GM12864 (cell line): ENCODE data around the gene SLX4IP.

Experiments
- DNase-seq: peaks from one replicate; pipeline ENCODE4 v3.0.0-alpha.2; 2011; ENCODE audit warnings: low read depth
- H3K4me3 ChIP-seq: 2 replicates; pipeline ENCODE4 v1.5.1; 2011; ENCODE audit warnings: mild to moderate bottlenecking, low read depth, low read length, control low read depth
- TF ChIP-seq, protein P1 (sequence below): IDR thresholded peaks from 2 replicates; pipeline ENCODE4 v1.5.1; 2011; ENCODE audit warnings: low read depth, mild to moderate bottlenecking, moderate library complexity, low read length, control low read depth, inconsistent platforms; ENCODE audit errors: missing control alignments

The SLX4IP gene

DNA sequence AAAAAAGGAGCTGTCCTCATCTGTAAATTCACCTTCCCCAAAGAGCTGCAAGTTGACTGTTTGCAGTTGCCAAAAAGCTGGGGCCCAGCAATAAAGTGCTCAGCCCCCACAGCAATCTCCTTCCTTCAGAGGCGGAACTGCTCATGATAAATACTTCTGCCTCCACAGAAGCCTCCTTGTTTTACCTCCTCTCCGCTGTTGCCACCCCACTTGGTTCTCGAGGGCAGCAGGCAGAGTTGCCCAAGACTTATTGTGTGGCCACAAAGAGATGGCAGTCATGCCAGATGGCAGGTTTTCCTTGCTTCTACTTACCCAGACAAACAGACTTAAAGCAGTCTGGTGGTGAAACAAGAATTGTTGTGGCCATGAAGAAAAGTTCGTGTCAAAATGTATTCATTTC lies 66.3 kb downstream of the SLX4IP start:
- TF ChIP-seq, protein P1, sequence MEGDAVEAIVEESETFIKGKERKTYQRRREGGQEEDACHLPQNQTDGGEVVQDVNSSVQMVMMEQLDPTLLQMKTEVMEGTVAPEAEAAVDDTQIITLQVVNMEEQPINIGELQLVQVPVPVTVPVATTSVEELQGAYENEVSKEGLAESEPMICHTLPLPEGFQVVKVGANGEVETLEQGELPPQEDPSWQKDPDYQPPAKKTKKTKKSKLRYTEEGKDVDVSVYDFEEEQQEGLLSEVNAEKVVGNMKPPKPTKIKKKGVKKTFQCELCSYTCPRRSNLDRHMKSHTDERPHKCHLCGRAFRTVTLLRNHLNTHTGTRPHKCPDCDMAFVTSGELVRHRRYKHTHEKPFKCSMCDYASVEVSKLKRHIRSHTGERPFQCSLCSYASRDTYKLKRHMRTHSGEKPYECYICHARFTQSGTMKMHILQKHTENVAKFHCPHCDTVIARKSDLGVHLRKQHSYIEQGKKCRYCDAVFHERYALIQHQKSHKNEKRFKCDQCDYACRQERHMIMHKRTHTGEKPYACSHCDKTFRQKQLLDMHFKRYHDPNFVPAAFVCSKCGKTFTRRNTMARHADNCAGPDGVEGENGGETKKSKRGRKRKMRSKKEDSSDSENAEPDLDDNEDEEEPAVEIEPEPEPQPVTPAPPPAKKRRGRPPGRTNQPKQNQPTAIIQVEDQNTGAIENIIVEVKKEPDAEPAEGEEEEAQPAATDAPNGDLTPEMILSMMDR, result no peak
- H3K4me3 ChIP-seq, result no peak overlapping the region
- DNase-seq, result no peak

DNA sequence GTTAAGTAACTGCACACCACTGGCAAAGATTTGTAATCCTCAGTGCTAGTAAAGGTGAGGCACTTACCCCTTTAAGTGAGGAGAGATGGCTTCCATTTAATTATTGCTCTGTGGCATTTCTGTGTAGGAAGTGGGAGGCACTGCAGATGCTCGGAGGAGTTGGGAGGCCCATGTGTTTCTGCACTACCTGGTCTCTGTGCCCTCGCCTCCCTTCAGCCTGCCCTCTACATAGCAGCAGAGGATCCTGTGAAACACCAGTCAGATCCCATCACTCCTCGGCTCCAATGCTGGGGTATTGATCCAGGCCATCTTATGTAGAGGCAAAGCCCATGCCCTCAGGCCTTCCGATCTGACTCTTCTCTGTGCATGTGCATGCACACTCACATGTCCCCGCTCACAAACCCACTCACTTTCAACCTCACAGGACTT lies 67.0 kb downstream of the SLX4IP start:
- DNase-seq, result no peak

DNA sequence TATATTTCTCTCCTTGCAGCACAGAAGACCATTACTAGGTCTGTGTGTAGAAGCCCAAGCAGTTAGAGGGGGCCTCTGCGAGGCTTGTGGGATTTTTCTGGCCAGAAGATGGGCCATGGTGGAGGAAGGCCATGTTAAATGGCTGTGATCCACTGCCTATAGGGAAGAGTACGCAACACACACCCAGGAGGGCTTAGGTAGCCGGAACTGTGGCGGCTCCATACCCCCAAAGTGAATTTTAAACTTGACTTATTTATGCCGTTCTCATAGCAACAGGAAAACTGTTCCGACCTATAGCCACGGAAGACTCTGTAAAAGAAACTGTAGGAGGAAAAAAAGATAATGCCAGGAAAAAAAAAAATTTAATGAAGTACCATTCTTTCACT lies 69.5 kb downstream of the SLX4IP start:
- TF ChIP-seq, protein P1, result no peak
- DNase-seq, result no peak
- no peak overlapping the region for H3K4me3 ChIP-seq

More for the DNA sequence above, 67.0 kb downstream of the SLX4IP start:
- no peak overlapping the region for H3K4me3 ChIP-seq
- TF ChIP-seq, protein P1, result no peak

DNA sequence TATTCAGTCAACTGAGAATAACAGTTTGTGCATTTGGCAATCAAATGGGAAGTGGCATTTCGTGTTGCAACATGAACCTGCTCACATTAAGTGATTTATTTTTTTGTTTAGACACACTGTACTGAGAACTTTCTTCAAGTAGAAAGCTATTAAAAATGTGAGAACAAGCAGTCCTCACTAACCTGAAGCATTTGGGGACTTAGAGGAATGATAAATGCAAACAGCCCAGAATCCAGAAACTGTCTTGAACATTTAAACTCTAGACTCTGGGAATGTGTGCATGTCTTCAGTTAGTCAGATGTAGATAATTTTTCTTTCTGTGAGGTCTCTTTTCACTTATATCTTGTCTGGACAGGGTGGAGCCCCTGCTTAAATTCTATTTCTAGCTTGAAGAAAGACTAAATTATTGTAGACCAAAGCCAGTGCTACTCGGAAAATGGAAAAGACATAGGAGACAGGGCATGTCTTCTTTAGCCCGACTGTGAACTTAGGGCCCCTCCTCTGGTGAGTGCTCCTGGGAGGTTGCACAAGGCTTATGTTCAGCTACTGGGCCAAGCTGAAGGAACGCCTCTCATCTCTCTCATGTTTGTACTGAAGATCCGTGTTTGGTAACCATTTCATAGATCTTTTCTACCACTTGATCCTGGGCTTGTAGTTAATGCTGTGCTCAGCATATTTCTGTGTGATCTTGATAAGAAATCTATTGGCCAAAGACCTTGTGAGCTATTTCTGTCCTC lies 70.1 kb downstream of the SLX4IP start:
- TF ChIP-seq, protein P1, result no peak
- H3K4me3 ChIP-seq, result no peak overlapping the region
- DNase-seq, result no peak

DNA sequence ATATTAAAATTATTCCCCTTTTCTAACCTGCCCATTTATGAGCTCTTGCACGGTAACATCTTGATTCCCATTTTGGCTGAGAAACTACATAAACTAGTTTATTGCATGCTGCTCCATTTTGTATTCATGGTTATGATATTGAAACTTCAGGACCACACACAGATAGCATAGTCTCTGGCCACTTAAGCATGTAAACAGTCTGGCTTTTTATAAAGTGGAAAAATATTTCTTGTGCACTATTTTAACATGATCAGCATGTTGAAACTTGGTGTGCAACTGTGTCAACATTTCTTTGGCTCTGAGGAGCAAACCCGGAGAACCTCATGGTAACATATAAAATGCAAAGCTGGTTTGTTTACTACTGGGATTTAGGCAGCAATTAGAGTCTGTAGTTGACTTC lies 70.7 kb downstream of the SLX4IP start:
- DNase-seq, result no peak

DNA sequence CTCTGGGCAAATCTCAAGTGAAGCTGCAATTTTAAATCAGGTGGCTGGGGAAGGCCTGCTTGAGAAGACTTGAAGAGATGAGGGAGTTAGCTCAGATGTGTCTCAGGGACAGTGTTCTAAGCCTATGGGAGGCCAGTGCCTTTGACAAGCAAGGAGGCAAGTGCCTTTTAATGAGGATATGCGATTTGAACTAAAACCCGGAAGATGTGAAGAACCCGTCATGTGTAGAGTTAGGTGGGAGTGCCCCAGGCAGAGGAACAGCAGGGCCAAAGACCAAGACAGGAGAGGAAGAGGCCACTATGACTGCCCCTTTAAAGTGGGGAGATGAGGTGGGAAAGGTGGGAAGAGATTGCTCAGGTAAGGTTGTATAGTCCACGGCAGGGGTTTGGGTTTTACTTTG lies 71.9 kb downstream of the SLX4IP start:
- DNase-seq, result no peak
- TF ChIP-seq, protein P1, result no peak
- H3K4me3 ChIP-seq, result no peak overlapping the region

More for the DNA sequence above, 70.7 kb downstream of the SLX4IP start:
- TF ChIP-seq, protein P1, result no peak
- H3K4me3 ChIP-seq, result no peak overlapping the region

DNA sequence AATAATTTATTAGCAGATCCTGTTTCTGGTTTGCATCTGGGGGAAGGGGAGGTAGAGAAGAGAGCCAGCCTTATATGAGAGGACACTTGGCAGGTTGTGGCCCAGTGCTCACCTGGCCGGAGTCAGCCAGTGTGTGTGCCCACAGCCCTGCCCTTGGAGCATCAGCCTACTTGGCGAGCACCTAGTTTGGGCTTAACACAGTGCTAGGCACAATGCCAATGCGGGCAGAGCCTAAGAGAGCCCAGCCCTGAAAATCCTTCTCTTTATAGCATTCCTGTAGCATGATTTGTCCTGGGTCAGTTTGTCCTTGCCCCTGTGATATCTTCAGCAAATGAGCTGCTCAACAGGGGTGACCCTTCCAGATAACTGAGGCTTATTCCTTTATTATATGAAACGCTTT lies 73.0 kb downstream of the SLX4IP start:
- H3K4me3 ChIP-seq, result no peak overlapping the region
- TF ChIP-seq, protein P1, result no peak
- DNase-seq, result no peak
